Astrocyte of the spinal cord (primary cell): ENCODE data around the gene MTHFD2.
"Not testable (repeated sequence)": the region's sequence is repeated elsewhere in the genome, so short reads cannot be mapped to it uniquely, and the experiment has no call there.

Experiments used
- DNase-seq: peaks from one replicate; pipeline ENCODE4 v3.0.0; 2011; ENCODE audit warnings: low read depth, low spot score
- H3K4me3 ChIP-seq: 2 replicates; pipeline ENCODE4 v1.5.1; 2011; ENCODE audit warnings: low read depth, mild to moderate bottlenecking, low read length, moderate library complexity
- in situ Hi-C: cut with HindIII; loops from 2 replicates; pipeline ENCODE4 v1.10.0; 2017; ENCODE audit warnings: low sequenced_read_pairs
- TF ChIP-seq, protein P1 (sequence below): IDR thresholded peaks from 2 replicates; pipeline ENCODE4 v1.5.1; 2012; ENCODE audit warnings: low read depth, mild to moderate bottlenecking, low read length, inconsistent platforms

MTHFD2 gene

DNA sequence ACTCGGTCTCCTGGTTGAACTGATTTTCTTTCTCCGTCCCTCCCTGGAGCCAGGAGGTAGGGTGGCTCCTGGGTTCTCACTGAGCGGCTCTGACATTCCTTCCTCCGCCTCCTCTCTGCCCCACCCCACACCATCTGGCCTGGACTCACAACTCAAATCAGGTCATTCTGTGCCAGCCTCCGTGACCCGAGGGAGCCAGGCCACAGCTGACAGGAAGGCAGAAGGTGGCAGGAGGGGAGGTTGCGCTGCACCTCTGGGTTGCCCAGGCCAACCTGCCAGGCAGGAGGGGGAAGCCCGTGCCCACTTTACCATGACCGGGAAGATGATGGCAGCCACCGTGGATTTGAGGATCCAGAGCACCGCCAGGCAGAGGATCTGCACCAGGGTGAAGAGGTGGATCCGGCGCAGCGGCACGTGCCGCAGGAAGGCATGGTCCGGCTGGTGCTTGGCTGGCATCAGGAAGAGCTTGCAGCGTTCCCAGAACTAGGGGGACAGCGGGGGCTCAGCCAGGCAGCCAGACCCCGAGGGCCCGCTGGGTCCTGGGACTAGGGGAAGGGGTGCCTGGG is 28.3 kb downstream of the MTHFD2 start:
- TF ChIP-seq, protein P1, sequence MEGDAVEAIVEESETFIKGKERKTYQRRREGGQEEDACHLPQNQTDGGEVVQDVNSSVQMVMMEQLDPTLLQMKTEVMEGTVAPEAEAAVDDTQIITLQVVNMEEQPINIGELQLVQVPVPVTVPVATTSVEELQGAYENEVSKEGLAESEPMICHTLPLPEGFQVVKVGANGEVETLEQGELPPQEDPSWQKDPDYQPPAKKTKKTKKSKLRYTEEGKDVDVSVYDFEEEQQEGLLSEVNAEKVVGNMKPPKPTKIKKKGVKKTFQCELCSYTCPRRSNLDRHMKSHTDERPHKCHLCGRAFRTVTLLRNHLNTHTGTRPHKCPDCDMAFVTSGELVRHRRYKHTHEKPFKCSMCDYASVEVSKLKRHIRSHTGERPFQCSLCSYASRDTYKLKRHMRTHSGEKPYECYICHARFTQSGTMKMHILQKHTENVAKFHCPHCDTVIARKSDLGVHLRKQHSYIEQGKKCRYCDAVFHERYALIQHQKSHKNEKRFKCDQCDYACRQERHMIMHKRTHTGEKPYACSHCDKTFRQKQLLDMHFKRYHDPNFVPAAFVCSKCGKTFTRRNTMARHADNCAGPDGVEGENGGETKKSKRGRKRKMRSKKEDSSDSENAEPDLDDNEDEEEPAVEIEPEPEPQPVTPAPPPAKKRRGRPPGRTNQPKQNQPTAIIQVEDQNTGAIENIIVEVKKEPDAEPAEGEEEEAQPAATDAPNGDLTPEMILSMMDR: no peak
- DNase-seq: no peak
- no peak overlapping the region for H3K4me3 ChIP-seq
- in situ Hi-C loops: no loop called here

DNA sequence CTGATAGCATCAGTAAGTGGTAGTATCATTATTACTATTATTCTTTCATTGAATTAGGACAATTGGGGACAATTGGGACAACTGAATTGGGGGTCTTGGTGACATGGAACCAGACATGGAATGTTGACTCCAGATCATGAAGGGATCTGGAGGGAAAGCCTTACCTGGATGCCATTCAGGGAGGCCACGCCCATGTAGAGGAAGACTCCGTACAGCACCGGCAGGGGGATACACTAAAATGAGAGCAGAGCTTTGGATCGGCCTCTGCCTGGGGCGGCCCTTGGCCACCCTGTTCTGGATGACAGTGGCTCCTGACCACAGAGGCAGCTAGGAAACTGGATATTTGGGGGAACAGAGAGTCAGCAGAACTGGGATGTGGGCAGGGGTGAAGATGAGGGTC is 29.2 kb downstream of the MTHFD2 start:
- in situ Hi-C loops: no loop called here
- TF ChIP-seq, protein P1: no peak

DNA sequence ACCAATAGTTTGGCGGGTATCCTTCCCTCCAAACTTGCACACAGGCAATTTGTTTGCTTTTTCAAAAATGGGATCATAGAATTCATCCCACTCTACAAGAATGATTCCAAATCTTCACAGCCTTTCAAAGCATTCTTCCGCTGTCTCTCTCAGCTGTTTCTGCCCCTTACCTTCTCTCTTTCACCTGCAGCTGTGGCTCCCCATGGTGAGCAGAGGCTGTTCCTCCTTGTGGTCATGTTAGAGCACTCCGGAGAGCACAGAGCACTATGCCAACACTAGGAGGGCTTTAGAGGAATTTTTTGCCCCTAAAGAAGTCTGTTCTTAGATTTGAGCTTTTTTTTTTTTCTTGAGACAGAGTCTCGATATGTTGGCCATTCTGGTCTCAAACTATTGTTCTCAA is 30.4 kb downstream of the MTHFD2 start:
- in situ Hi-C loops: no loop called here
- no peak for DNase-seq
- no peak overlapping the region for H3K4me3 ChIP-seq
- TF ChIP-seq, protein P1: no peak

More for the DNA sequence above, 29.2 kb downstream of the MTHFD2 start:
- H3K4me3 ChIP-seq: no peak overlapping the region
- DNase-seq: no peak

DNA sequence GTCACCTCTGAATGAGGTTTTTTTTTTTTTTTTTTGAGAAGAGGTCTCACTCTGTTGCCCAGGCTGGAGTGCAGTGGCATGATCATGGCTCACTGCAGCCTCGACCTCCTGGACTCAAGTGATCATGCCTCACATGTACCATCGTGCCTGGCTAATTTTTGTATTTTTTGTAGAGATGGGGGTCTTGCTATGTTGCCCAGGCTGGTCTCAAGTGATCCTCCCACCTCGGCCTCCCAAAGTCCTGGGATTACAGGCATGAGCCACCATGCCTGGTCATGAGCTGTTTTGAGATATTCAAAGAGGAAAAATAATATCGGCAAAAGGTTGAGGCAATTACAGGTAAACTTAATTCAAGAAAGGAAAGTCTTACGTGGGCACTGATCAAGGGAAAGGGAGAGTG is 31.4 kb downstream of the MTHFD2 start:
- DNase-seq, in situ Hi-C loops, H3K4me3 ChIP-seq: not testable (repeated sequence)

DNA sequence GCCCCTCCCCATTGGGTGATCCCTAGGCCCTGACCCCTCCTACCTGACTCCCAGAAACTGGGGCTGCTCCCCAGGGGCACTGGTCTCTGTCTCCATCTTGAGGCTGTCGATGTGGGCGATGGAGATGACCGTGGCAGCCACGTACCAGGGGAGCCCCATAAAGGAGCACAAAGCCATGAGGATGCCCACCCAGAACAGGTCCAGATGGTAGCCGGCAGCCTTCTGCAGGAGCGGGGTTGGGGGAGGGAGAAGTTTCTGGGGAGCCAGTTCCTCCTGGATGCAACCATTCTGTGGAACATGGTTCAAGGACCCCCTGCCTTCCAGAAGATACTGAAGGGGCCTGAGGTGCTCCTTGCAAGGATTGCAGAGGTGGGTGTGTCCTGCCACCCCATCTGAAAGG is 34.0 kb downstream of the MTHFD2 start:
- TF ChIP-seq, protein P1: no peak
- H3K4me3 ChIP-seq: no peak overlapping the region
- in situ Hi-C loops: no loop called here
- no peak for DNase-seq

DNA sequence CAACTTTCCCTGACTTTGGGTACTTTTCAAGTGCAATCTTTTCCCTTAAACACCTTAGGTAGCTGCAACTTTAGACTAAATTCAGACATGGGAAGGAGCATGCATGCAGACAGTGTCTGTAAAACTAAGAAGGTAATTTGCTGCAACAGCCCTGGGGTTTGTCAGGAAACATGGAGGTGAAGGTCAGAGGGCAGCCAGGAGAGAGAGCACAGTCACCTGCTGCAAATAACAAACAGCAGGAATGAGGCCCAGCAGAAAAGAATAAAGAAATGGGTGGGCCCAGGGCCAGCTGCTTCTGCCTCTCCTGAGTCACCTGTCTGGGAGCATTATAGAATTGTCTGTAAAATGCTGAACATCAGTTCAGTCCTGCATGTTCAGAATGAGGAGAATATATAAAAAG is 35.2 kb downstream of the MTHFD2 start:
- DNase-seq: no peak
- in situ Hi-C loops: no loop called here
- no peak overlapping the region for H3K4me3 ChIP-seq
- TF ChIP-seq, protein P1: no peak

DNA sequence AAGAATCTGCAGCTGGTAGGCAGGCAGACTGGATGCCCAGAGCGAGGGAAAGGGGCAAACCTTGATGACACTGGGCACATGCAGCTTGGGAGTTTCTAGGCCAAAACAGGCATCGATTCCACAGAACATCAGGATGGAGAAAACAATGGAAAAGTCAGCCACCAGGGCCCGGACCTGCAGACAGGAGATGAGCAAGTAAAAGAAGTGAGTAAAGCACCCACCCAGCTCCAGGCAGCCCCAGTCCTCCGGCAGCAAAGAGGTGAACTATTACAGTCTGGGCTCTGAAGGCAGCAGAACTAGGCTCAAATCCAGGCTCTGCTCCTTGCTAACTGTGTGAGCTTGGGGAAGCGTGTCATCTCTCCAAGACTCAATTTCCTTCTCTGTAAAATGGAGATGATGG is 36.6 kb downstream of the MTHFD2 start:
- H3K4me3 ChIP-seq: no peak overlapping the region
- in situ Hi-C loops: no loop called here
- TF ChIP-seq, protein P1: no peak
- no peak for DNase-seq
